HT1080 (cell line): ENCODE results near the gene TUBGCP5. TPM values are rescaled to one million over a fixed set of nuclear protein-coding genes. Genes with fewer than 3 reads are reported as not detected.
"Not testable (repeated sequence)": the region's sequence is repeated elsewhere in the genome, so short reads cannot be mapped to it uniquely, and the experiment has no call there.

Experiments used
- DNase-seq: peaks from one replicate; pipeline ENCODE4 v3.0.0-alpha.2; 2015; ENCODE audit warnings: low read depth
- polyA plus RNA-seq, 2 experiments: library from polyadenylated mRNA; depleted of rRNA; stranded (reverse); fragments of >200 nt; gene quantifications; 2 replicates each; pipeline ENCODE4 v1.2.3, GENCODE V29; 2015
- total RNA-seq: library from RNA; depleted of rRNA; stranded (reverse); fragments of >200 nt; shearing (Covaris generic); gene quantifications from 2 replicates; pipeline ENCODE4 v1.2.3, GENCODE V29; 2014; rRNA removed

TUBGCP5 gene
- total RNA-seq: 17.7 and 18.9 TPM in 2 replicates
- 13.3 and 15.0 TPM in 2 replicates for polyA plus RNA-seq (2015; cell fraction: cytosol; rRNA removed)
- 31.4 and 33.0 TPM in 2 replicates for polyA plus RNA-seq (2015; cell fraction: nucleus; rRNA removed)

- DNase-seq: peak; percentile 96
These were observed at the start of gene TUBGCP5 for GRCh38 chr15:23039143-23039916. TUBGCP5 (minus strand) TSS chr15:23039569; CDS start chr15:23039543, 26 bp downstream.

DNA sequence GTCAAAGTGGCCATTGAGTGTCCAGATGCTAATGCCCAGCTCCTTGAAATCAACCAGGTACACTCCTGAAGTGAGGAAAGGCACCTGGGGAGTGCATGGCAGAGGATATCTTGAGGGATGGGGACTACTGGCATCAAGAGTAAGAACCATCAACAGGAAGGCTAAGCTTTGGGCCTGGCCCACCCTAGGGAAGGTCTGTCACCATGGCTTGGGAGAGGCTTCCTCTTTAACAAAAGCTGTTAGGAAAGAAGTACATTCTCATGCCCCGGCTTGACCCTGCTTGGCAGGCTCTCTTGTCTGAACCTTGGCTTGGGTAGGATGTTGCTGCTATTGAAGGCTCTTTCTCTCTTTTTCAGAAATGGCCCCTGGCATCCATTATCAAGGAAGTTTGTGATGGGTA lies 43.7 kb upstream of the TUBGCP5 start:
- DNase-seq: no peak

DNA sequence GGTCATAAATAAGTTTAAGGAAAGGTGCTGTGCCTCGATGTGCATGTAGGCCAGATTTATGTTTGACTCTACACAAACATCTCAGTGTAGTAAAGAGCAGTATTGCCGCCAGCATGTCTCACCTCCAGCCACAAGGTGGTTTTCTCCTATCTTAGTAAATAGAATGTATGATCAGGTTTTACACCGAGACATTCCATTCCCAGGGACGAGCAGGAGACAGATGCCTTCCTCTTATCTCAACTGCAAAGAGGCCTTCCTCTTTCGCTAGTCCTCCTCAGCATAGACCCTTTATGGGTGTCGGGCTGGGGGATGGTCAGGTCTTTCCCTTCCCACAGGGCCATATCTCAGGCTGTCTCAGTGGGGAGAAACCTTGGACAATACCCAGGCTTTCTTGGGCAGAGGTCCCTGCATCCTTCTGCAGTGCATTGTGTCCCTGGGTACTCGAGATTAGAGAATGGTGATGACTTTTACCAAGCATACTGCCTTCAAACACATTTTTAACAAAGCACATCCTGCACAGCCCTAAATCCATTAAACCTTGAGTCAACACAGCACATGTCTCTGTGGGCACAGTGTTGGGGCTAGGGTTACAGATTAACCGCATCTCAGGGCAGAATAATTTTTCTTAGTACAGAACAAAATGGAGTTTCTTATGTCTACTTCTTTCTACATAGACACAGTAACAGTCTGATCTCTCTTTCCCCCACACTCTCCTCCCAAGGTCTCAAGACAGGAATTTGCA lies 42.8 kb upstream of the TUBGCP5 start:
- not testable (repeated sequence) for DNase-seq

DNA sequence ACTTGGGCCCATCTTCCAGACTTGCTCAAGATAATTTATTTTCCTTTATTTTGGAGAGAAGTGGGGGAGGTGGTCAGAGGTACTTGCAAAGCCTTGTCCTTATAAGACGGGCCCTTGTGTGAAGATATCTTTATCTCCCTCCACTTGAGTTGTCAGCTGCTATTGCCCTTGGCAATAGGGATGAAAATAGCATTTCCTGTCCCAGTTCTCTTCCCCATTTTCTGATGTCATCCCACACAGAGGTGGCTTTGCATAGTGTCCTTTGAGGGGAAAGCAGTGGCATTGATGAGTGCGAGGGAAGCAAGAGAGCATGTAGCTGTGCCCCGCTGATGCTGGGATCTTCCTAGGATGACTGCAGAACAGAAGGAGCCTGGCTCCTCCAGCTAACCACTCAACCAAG lies 41.9 kb upstream of the TUBGCP5 start:
- DNase-seq: no peak

DNA sequence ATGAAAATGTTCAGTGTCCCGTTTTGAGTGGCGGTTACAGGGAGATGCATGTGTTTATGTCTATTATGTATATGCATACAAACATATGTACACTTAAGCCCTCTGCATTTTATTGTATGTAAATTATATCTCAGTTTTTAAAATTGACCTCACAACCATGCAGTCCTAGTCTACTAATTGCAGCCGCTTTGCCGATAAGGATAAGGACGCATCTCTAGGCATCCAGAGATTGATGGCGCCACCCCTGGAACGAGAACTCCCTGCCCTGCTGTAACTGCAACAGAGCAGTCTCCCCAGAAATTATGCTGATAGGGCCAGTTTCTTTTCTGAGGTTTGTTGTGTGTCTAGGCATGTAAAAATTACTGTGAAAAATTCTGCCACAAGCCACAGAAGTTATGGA lies 40.4 kb upstream of the TUBGCP5 start:
- no peak for DNase-seq

GRCh38 chr15:23075927-23076326 lies 36.6 kb upstream of the TUBGCP5 start:
- DNase-seq: no peak

DNA sequence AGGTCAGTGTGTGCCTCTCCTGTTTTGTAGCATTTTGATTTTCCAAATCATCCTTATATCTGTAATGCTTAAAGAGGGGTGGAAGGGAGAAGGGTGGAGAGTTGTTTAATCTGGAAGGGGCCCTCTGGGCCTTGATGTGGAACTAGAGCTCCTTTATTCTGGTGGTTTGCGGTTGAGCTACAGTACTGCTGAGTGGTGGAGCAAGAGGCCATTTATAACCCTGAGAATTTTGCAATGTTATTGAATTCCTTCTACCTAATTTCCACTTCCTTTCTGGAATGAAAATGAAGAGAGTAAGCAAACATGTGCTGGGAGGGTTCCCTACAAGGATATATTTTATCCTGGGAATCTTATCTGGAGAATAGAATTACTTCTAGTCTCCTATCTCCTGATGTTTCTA lies 35.3 kb upstream of the TUBGCP5 start:
- peak; percentile 36 for DNase-seq

DNA sequence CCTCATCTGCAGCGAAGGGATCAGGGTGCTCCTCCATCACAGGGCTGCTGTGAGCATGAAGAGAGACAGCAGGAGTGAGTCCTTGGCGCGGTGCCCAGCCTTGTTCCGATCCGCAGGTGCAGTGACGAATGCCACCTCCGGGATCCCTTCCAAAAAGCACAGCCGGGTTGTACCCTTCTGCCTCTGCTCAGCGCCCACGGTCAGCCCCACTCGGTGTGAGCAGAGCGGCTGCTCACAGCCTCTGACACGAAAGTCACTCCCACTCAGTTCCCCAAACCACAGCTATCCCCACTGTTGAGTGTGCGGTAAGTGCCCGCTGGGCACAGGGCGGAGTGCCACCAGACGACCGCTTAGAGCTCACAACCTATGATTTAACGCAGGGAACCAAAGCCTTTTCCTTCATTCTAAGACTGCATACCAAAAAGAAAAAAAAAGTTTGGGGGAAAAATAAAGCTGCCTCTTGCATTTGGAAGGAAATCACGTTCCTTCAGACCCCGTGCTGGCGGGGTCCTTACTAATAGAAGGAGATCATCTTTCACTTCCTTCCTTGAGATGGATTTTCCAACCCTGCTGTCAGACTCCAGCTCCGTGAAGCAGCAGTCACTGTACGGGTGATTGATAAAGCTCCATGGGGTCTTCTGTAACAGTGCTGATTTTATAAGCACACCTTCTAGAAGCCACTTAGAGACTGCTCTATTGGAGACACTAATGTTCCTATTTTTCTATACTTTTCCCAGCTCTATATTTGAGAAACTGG lies 34.7 kb upstream of the TUBGCP5 start:
- DNase-seq: no peak

- DNase-seq: no peak
These were observed 33.3 kb upstream of the TUBGCP5 start for GRCh38 chr15:23072633-23073032.

DNA sequence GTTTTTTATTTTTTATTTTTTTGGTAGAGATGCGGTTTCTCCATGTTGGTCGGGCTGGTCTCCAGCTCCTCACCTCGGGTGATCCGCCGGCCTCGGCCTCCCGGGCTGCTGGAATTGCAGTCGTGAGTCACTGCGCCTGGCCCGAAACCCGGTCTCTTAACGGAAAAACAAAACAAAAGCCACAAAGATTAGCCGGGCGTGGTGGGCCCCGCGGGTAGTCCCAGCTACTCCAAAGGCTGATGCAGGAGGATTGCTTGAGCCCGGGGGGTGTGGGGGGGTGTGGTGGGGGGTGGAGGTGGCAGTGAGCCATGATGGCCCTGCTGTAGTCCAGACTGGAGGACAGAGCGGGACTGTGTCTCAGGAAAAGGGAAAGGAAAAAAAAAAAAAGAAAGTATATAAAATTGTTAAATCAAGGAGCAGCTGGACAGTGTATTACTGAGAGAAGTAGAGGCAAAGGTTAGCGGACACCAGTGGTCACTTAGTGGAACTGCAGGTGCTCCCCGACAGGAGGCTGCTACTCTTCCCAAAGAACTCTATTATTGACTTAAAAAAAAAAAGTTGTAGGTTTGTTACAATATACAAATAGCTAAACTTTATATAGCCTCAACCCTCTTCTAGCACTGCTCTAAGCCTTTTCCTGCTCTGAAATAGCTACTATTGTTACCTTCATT lies 30.3 kb upstream of the TUBGCP5 start:
- peak; percentile 73 for DNase-seq

DNA sequence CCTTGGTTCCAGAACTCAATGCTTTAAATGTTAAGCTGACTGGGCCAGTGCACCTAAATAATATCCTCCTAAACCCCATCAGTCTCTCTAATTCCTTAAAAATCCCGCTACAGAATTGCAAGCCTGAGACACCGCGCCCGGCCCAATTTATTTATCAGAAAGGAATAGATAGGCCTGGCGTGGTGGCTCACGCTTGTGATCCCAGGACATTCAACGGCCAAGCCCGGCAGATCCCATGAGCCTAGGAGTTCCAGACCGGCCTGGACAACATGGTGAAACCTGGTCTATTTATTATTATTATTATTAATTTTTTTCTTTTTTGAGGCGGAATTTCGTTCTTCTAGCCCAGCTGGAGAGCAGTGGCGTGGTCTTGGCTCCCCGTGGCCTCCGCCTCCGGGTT lies 28.0 kb upstream of the TUBGCP5 start:
- no peak for DNase-seq

DNA sequence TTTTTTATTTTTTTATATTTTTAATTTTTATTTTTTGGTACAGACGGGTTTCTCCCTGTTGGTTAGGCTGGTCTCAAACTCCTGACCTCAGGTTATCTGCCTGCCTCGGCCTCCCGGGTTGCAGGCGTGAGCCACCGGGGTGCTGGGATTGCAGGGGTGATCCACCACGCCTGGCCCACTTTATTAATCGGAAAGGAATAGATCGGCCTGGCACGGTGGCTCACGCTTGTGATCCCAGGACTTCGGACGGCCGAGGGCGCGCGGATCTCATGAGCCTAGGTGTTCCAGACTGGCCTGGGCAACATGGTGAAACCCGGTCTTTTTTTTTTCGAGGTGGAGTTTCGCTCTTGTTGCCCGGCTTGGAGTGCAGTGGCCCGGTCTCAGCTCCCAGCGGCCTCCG lies 26.5 kb upstream of the TUBGCP5 start:
- DNase-seq: no peak

DNA sequence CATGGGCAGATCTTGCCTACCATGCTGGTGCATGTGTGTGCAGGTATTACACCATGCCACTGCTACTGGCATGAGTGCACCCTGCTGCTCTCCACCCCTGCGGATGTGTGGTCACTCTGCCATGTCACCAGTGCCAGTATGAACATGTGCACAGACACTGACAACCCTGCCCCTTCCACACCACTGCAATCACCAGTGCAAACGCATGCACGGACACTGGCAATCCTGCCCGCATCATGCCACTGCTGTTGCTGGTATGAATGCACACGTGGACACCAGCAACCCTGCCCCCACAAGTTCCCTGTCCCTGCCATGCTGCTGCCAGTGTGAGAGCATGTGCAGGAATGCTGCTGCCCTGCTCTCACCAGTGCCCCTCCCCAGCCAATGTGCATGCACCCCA lies 24.8 kb upstream of the TUBGCP5 start:
- no peak for DNase-seq

- no peak for DNase-seq
These were observed 18.3 kb upstream of the TUBGCP5 start for GRCh38 chr15:23057707-23058106.

DNA sequence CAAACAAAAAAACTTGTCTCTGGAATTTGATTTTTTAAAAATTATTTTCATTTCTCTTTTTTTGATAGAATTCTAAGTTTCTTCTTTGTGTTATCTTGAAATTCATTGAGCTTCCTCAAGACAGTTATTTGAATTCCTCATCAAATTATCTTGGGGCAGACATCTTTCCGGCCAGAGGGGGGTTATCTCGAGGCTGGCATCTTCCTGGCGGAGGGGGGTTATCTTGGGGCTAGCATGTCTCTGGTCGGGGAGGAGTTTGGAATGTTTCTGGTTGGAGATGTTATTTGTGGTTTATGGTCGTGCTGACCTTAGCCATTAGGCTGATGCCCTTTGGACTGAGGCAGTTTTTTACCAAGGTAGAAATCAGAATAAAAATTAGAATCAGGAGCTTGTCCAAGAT lies 15.9 kb upstream of the TUBGCP5 start:
- DNase-seq: no peak

DNA sequence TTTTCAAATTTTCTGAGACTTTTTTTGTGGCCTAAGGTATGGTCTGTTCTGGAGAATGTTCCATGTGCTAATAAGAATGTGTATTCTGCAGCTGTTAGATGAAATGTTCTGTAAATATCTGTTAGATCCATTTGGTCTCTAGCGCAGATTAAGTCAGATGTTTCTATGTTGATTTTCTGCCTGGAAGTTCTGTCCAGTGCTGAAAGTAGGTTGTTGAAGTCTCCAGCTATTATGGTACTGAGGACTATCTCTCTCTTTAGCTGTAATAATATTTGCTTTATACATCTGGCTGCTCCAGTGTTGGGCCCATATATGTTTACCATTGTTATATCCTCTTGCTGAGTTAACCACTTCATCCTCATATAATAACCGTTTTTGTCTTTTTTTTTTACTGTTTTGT lies 13.2 kb upstream of the TUBGCP5 start:
- DNase-seq: no peak

- no peak for DNase-seq
These were observed 11.3 kb upstream of the TUBGCP5 start for GRCh38 chr15:23050708-23051107.

GRCh38 chr15:23049984-23050628 lies 10.7 kb upstream of the TUBGCP5 start:
- no peak for DNase-seq

DNA sequence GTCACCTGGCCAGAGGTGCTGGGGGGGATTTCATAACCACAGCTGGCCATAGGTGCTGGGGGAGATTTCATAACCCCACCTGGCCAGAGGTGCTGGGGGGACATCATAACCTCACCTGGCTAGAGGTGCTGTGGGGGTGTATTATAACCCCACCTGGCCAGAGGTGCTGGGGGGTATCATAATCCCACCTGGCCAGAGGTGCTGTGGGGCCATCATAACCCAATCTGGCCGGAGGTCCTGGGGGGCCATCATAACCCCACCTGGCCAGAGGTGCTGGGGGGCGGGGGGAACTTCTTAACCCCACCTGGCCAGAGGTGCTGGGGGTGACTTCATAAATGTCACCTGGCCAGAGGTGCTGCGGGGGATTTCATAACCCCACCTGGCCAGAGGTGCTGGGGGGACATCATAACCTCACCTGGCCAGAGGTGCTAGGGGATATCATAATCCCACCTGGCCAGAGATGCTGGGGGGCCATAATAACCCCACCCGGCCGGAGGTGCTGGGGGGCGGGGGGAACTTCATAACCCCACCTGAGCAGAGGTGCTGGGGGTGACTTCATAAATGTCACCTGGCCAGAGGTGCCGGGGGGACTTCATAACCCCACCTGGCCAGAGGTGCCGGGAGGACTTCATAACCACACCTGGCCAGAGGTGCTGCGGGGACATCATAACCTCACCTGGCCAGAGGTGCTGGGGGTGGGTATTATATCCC lies 9.4 kb upstream of the TUBGCP5 start:
- not testable (repeated sequence) for DNase-seq

DNA sequence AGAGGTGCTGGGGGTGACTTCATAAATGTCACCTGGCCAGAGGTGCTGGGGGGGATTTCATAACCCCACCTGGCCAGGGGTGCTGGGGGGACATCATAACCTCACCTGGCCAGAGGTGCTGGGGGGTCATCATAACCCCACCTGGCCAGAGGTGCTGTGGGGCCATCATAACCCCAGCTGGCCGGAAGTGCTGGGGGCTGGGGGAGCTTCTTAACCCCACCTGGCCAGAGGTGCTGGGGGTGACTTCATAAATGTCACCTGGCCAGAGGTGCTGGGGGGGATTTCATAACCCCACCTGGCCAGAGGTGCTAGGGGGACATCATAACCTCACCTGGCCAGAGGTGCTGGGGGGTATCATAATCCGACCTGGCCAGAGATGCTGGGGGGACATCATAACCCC lies 4.6 kb upstream of the TUBGCP5 start:
- not testable (repeated sequence) for DNase-seq
